ENCODE data around the gene BMPR1A.

GRCh38 chr10:86804805-86805204, 48.4 kb downstream of the BMPR1A start:
- TF ChIP-seq CTCF (IDR thresholded peaks at IDR 0.05) = no peak
- no peak for TF ChIP-seq POLR2AphosphoS5 (IDR thresholded peaks at IDR 0.05)
- no peak for TF ChIP-seq POLR2A (IDR thresholded peaks at IDR 0.05)
